Panc1 (cell line): ENCODE results near the gene PTEN. TPM values are rescaled to one million over a fixed set of nuclear protein-coding genes. Genes with fewer than 3 reads are reported as not detected.

ENCODE experiments used
- ATAC-seq: fragments of 200-7000 bp; cut with Tn5 transposase; 2 replicates; pipeline ENCODE4 v1.9.1; 2020; ENCODE audit warnings: mild to moderate bottlenecking, moderate library complexity
- BruUV-seq: library from RNA; stranded (reverse); fragments of 400-500 nt; replicated peaks from 2 replicates; lab custom pipeline; 2021; lab: Mats Ljungman, UMichigan
- CTCF ChIA-PET: fragments of 300-600 bp; sonication (Branson Sonifier 250); formaldehyde crosslinking; loops from one replicate; lab custom pipeline; 2022; ENCODE audit warnings: antibody characterized with exemption; lab: Charles Lee
- POLR2A ChIA-PET: fragments of 300-600 bp; sonication (Branson Sonifier 250); formaldehyde crosslinking; loops from one replicate; lab custom pipeline; 2022; ENCODE audit warnings: antibody characterized with exemption; lab: Charles Lee
- DNase-seq: peaks from one replicate; pipeline ENCODE4 v3.0.0-alpha.2; 2010; ENCODE audit warnings: low read depth, low spot score
- H3K27ac ChIP-seq: 2 replicates; pipeline ENCODE4 v1.5.1; 2011; ENCODE audit warnings: mild to moderate bottlenecking, low read length, inconsistent platforms
- H3K27me3 ChIP-seq: fragments of 200-500 bp; sonication (Bioruptor generic); 2 replicates; pipeline ENCODE4 v1.6.0; 2014; ENCODE audit warnings: low read length, inconsistent platforms; ENCODE audit not compliant: control insufficient read depth, insufficient read depth
- H3K36me3 ChIP-seq: fragments of 200-500 bp; sonication (Bioruptor generic); 2 replicates; pipeline ENCODE4 v1.5.1; 2014; ENCODE audit warnings: inconsistent platforms, mild to moderate bottlenecking, low read length, moderate library complexity; ENCODE audit not compliant: control insufficient read depth, insufficient read depth
- H3K4me1 ChIP-seq: 2 replicates; pipeline ENCODE4 v1.5.1; 2011; ENCODE audit warnings: inconsistent platforms, mild to moderate bottlenecking, low read length, moderate library complexity; ENCODE audit not compliant: control insufficient read depth, insufficient read depth
- H3K4me3 ChIP-seq, 2 experiments: 2 replicates each; pipeline ENCODE4 v1.5.1; 2011 to 2012; ENCODE audit warnings: low read depth in 2 of 2, low read length in 2 of 2, mild to moderate bottlenecking in 2 of 2, inconsistent platforms in 1 of 2, moderate library complexity in 1 of 2
- H3K9me3 ChIP-seq: fragments of 200-500 bp; sonication (Bioruptor generic); 2 replicates; pipeline ENCODE4 v1.5.1; 2014; ENCODE audit warnings: low read depth, mild to moderate bottlenecking, inconsistent platforms, low read length, moderate library complexity; ENCODE audit not compliant: control insufficient read depth, insufficient read depth
- POLR2AphosphoS5 ChIP-seq: IDR thresholded peaks from 2 replicates; pipeline ENCODE4 v1.6.1; 2012; ENCODE audit warnings: mild to moderate bottlenecking, low read depth, low read length, moderate library complexity
- REST ChIP-seq, 2 experiments: IDR thresholded peaks; 2 replicates each; pipeline ENCODE4 v1.6.1; 2011 to 2012; ENCODE audit warnings: low read depth in 2 of 2, control low read depth in 1 of 2, low read length in 1 of 2, mild to moderate bottlenecking in 1 of 2, moderate library complexity in 1 of 2; ENCODE audit not compliant: insufficient read depth in 1 of 2
- SIN3A ChIP-seq: IDR thresholded peaks from 2 replicates; pipeline ENCODE4 v1.6.1; 2012; ENCODE audit warnings: low read depth, mild to moderate bottlenecking, low read length, moderate library complexity, borderline replicate concordance; ENCODE audit not compliant: insufficient read depth
- TCF7L2 ChIP-seq: IDR thresholded peaks from 2 replicates; pipeline ENCODE4 v1.6.1; 2011; ENCODE audit warnings: mild to moderate bottlenecking, low read depth, low read length, inconsistent platforms
- in situ Hi-C: cut with HindIII; loops from 2 replicates; pipeline ENCODE4 v1.10.0; 2016; ENCODE audit warnings: low sequenced_read_pairs, low pct_unique_long_range_greater_than_20kb
- intact Hi-C: fragments of 100-400 bp; cut with micrococcal nuclease; formaldehyde crosslinking; loops from one replicate; pipeline ENCODE4 v1.10.0; 2022; ENCODE audit not compliant: unreplicated experiment
- total RNA-seq: library from RNA; stranded (reverse); gene quantifications from one replicate; pipeline ENCODE4 v1.2.1, GENCODE V29; 2021; ENCODE audit not compliant: unreplicated experiment
- TF ChIP-seq, protein P1 (sequence below): fragments of 450-650 bp; IDR thresholded peaks from 2 replicates; pipeline ENCODE4 v1.5.1; 2017; ENCODE audit warnings: mild to moderate bottlenecking

PTEN gene
- total RNA-seq, 1 experiment from 2014 or later: 88.9 TPM

DNA sequence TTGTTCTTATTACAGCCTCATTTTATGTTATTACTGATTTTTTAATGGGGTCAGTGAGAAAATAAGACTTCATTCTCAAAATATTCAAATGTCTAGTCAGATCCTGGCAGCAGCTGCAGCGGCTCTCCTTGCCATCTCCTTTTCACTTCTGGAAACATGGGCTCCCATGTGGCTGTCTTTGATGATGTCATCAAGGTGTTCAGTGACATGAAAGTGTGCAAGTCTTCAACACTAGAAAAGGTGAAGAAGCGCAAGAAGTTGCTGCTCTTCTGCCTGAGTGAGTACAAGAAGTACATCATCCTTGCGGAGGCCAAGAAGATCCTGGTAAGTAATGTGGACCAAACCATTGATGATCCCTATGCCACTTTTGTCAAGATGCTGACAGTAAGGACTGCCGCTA lies 19.7 kb upstream of the PTEN start:
- intact Hi-C loops (no loop called here), in situ Hi-C loops (no loop called here)
- CTCF ChIA-PET: no interaction called here
- no peak for DNase-seq
- peaks cover 25% of the 10 kb centered on the region for H3K4me1 ChIP-seq
- ATAC-seq: no peak
- no peak overlapping the region; the same call in 1 of the 2 replicates for H3K27ac ChIP-seq
- no TSS peak for BruUV-seq
- POLR2A ChIA-PET: no interaction called here
- no peaks in the 10 kb centered on the region for H3K9me3 ChIP-seq
- H3K4me3 ChIP-seq: no peak overlapping the region
- H3K36me3 ChIP-seq: no peaks in the 10 kb centered on the region
- TF ChIP-seq, protein P1, sequence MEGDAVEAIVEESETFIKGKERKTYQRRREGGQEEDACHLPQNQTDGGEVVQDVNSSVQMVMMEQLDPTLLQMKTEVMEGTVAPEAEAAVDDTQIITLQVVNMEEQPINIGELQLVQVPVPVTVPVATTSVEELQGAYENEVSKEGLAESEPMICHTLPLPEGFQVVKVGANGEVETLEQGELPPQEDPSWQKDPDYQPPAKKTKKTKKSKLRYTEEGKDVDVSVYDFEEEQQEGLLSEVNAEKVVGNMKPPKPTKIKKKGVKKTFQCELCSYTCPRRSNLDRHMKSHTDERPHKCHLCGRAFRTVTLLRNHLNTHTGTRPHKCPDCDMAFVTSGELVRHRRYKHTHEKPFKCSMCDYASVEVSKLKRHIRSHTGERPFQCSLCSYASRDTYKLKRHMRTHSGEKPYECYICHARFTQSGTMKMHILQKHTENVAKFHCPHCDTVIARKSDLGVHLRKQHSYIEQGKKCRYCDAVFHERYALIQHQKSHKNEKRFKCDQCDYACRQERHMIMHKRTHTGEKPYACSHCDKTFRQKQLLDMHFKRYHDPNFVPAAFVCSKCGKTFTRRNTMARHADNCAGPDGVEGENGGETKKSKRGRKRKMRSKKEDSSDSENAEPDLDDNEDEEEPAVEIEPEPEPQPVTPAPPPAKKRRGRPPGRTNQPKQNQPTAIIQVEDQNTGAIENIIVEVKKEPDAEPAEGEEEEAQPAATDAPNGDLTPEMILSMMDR: no peak
- TF ChIP-seq POLR2AphosphoS5 (no peak), SIN3A (no peak), TCF7L2 (no peak), REST (IDR thresholded peaks at IDR 0.05; ENCODE audit: insufficient read depth in 1 of 2, low read depth in 2 of 2, low read length in 1 of 2) (no peak)
- H3K27me3 ChIP-seq: no peaks in the 10 kb centered on the region

DNA sequence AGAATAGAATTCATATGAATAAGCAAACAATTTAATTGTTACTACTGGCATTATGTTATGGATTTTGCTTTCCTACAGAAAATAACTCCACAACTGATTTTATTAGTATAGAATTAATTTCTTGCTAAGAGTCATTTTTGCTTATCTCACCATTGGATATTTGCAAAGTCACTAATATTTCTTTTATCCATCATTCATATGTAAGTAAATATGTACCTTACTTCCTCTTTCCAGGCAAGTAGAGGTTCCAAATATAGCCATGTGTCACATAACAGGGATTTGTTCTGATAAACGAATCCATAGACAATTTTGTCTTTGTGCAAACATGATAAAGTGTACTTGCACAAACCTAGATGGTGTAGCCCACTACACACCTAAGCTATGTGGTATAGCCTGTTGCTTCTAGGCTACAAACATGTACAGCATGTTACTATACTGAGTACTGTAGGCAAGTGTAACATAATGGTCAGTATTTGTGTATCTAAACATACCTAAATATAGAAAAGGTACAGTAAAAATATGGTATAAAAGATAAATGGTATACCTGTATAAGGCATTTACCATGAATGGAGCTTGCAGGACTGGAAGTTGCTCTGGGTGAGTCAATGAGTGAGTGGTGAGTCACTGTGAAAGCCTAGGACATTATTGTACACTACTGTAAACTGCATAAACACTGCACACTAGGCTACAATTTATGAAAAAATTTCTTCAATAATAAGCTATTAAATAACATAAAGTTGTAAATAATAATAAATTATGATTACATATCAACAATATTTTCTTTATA lies 18.4 kb upstream of the PTEN start:
- no peaks in the 10 kb centered on the region for H3K9me3 ChIP-seq
- no peak overlapping the region for H3K4me3 ChIP-seq
- in situ Hi-C loops: no loop called here
- intact Hi-C loops: no loop called here
- ATAC-seq (peak; percentile 71), DNase-seq (peak; percentile 72)
- ChIA-PET CTCF (no interaction called here), POLR2A (interaction anchor here (0.5 to 0.6 kb wide), 4 partner anchors 183 to 1143 kb away, joined by 3 to 9 read pairs (median 4); no protein-coding TSS in a partner anchor)
- no peaks in the 10 kb centered on the region for H3K27me3 ChIP-seq
- TF ChIP-seq POLR2AphosphoS5 (no peak), TCF7L2 (no peak), SIN3A (no peak), REST (IDR thresholded peaks at IDR 0.05; ENCODE audit: insufficient read depth in 1 of 2, low read depth in 2 of 2, low read length in 1 of 2) (no peak)
- TF ChIP-seq, protein P1: no peak
- no TSS peak for BruUV-seq
- peaks cover 25% of the 10 kb centered on the region for H3K4me1 ChIP-seq
- H3K36me3 ChIP-seq: no peaks in the 10 kb centered on the region
- peak overlapping the region; percentile 72 for H3K27ac ChIP-seq
